Thoracic aorta (tissue), 2 donors: ENCODE data around the gene POU2F2. TPM values are rescaled to one million over a fixed set of nuclear protein-coding genes. Genes with fewer than 3 reads are reported as not detected.

ENCODE experiments used
- ATAC-seq: fragments of 150-250 bp; one replicate; pipeline ENCODE4 v1.8.0; 2017; ENCODE audit warnings: low read depth; ENCODE audit not compliant: insufficient number of reproducible peaks, low FRiP score
- DNase-seq: peaks from one replicate; pipeline ENCODE4 v3.0.0-alpha.2; 2020; ENCODE audit warnings: low spot score
- H3K27ac ChIP-seq, 2 donors: fragments of 200-600 bp; sonication (generic); 1 replicate in 1 of 2; 2 replicates in 1 of 2; pipeline ENCODE4 v1.5.1; 2016; ENCODE audit warnings: mild to moderate bottlenecking in 2 of 2, moderate library complexity in 2 of 2
- H3K27me3 ChIP-seq: fragments of 200-600 bp; sonication (generic); replicated peaks from 2 replicates; pipeline ENCODE4 v1.6.0; 2016; ENCODE audit warnings: mild to moderate bottlenecking; ENCODE audit not compliant: insufficient read depth
- H3K36me3 ChIP-seq: fragments of 200-600 bp; sonication (generic); one replicate; pipeline ENCODE4 v1.5.1; 2016
- H3K4me1 ChIP-seq, 2 donors: fragments of 200-600 bp; sonication (generic); 1 replicate in 1 of 2; 2 replicates in 1 of 2; pipeline versions ENCODE4 v1.5.1 to v1.6.0; 2016; ENCODE audit warnings: low read depth in 2 of 2, mild to moderate bottlenecking in 1 of 2; ENCODE audit not compliant: control insufficient read depth in 1 of 2
- H3K4me3 ChIP-seq: fragments of 200-600 bp; sonication (generic); 2 replicates; pipeline ENCODE4 v1.5.1; 2016; ENCODE audit warnings: mild to moderate bottlenecking
- H3K9me3 ChIP-seq: fragments of 200-600 bp; sonication (generic); 2 replicates; pipeline ENCODE4 v1.5.1; 2016
- CTCF ChIP-seq: fragments of 200-600 bp; sonication (generic); IDR thresholded peaks from one replicate; pipeline ENCODE4 v1.5.1; 2019; ENCODE audit warnings: antibody characterized with exemption
- total RNA-seq, 2 donors: library from RNA; depleted of rRNA; stranded (reverse); fragments of >200 nt; gene quantifications; one replicate each; pipeline versions ENCODE4 v1.1.0 to v1.2.3, GENCODE V29; 2016

POU2F2 gene
- total RNA-seq, 2 donors from 2014 or later, result 0.85 to 5.8 TPM

DNA sequence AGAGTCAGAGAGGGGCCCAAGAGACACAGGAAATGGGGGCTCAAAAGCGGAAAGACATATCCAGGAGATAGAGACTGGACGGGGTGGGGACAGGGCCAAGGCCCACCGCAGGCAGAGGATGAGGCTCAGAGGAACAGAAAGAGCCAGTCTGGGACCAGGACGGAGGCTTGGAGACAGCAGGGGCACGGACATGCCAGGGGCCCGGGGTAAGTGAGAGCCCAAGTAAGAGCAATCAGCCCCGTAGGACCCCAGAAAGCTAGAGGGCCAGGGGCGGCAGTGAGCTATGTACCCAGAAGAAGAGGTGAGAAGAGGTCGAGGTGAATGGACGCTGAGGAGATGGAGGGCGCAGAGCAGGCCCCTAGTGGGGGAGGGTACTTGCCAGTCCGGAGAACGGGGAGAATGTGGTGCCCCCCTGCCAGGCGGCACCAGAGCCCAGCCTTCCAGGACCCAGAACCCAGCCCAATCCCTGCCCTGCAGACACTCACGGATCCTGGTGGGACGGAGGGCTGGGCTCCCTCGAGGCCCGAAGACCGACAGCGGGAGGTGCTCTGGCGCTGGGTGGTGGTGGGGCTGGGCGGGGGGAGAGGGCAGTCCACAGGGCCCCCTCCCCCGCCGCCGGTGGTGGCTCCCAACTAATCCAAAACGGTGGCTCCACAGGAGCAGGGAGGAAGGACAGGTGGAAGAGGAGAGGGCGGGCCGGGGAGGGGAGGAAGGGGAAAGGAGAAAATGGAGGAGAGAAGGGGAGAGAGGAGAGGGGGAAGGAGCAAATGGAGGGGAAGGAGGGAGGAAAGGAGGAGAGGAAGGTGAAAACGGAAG, 63.3 kb downstream of the POU2F2 start:
- peak; percentile 12 for ATAC-seq
- no peaks in the 10 kb centered on the region for H3K9me3 ChIP-seq
- no peaks in the 10 kb centered on the region for H3K36me3 ChIP-seq
- peak overlapping the region; percentile 54 to 70 for H3K27ac ChIP-seq
- DNase-seq, result no peak
- peaks cover 7 to 23% of the 10 kb centered on the region in 2 donors for H3K4me1 ChIP-seq
- no peaks in the 10 kb centered on the region for H3K27me3 ChIP-seq
- H3K4me3 ChIP-seq, result peak overlapping the region; percentile 82
- TF ChIP-seq CTCF, result no peak

DNA sequence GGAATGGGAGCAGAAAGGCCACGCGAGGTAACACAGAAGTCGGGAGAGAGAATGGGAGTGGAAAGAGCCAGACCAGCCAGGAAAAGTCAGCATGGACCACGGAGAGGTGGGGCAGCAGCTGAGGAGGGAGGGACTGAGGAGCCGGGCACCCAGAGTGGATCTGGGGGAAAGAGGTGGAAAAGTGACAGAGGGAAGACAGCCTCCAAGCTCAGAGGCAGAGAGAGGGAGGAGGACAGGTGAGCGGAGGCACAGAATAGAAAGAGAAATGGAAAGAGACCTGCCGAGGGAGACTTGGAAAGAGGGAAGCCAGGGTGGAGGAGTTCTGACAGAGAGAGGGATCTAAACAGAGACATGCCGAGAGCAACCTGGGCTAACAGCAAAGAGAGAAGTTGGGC, 63.9 kb downstream of the POU2F2 start:
- TF ChIP-seq CTCF, result no peak
- ATAC-seq, result no peak
- H3K27me3 ChIP-seq, result no peaks in the 10 kb centered on the region
- peaks cover 7 to 23% of the 10 kb centered on the region in 2 donors for H3K4me1 ChIP-seq
- DNase-seq, result no peak
- H3K9me3 ChIP-seq, result no peaks in the 10 kb centered on the region
- no peaks in the 10 kb centered on the region for H3K36me3 ChIP-seq
- H3K27ac ChIP-seq, result peak overlapping the region; percentile 8 to 70
- peak overlapping the region; percentile 82 for H3K4me3 ChIP-seq

GRCh38 chr19:42067315-42067888, 64.8 kb downstream of the POU2F2 start:
- ATAC-seq, result no peak
- DNase-seq, result no peak

GRCh38 chr19:42066075-42066754, 66.0 kb downstream of the POU2F2 start:
- peaks cover 7 to 23% of the 10 kb centered on the region in 2 donors for H3K4me1 ChIP-seq
- DNase-seq, result no peak
- no peak overlapping the region for H3K27ac ChIP-seq
- no peaks in the 10 kb centered on the region for H3K27me3 ChIP-seq
- ATAC-seq, result no peak
- no peaks in the 10 kb centered on the region for H3K9me3 ChIP-seq
- peaks cover 13% of the 10 kb centered on the region for H3K36me3 ChIP-seq
- no peak for TF ChIP-seq CTCF
- no peak overlapping the region for H3K4me3 ChIP-seq

More at GRCh38 chr19:42067315-42067888, 64.8 kb downstream of the POU2F2 start:
- H3K4me3 ChIP-seq, result no peak overlapping the region
- H3K9me3 ChIP-seq, result no peaks in the 10 kb centered on the region
- no peak for TF ChIP-seq CTCF
- no peak overlapping the region for H3K27ac ChIP-seq
- H3K36me3 ChIP-seq, result peaks cover 4% of the 10 kb centered on the region
- H3K27me3 ChIP-seq, result no peaks in the 10 kb centered on the region
- H3K4me1 ChIP-seq, result peaks cover 7 to 23% of the 10 kb centered on the region in 2 donors

DNA sequence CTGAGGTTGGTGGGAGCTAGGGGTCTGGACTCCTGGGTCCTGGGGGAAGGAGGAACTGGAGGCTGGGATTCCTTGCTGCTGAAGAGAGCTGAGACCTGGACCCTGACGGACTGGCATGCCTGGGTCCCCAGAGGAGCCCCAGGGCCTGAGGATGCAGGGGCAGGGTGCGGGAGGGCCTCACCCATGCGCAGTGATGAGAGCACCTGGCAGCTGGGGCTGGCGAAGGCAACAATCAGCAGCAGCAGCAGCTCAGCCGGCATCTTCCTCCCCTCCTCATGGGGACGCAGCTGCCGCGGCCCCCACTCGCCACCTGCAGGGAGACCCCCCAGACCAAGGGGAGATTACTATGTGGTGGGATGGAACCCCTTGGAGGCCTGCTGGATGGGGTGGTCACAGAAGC, 66.7 kb downstream of the POU2F2 start:
- TF ChIP-seq CTCF, result no peak
- Histone ChIP-seq H3K4me3 (no peak overlapping the region), H3K4me1 (peaks cover 6 to 19% of the 10 kb centered on the region in 2 donors), H3K27me3 (no peaks in the 10 kb centered on the region), H3K36me3 (peaks cover 13% of the 10 kb centered on the region), H3K9me3 (no peaks in the 10 kb centered on the region), H3K27ac (no peak overlapping the region)
- no peak for ATAC-seq
- DNase-seq, result no peak
